ENCODE data around the gene ECE1.
"Not testable (repeated sequence)": the region's sequence is repeated elsewhere in the genome, so short reads cannot be mapped to it uniquely, and the experiment has no call there.

Gene ECE1

DNA sequence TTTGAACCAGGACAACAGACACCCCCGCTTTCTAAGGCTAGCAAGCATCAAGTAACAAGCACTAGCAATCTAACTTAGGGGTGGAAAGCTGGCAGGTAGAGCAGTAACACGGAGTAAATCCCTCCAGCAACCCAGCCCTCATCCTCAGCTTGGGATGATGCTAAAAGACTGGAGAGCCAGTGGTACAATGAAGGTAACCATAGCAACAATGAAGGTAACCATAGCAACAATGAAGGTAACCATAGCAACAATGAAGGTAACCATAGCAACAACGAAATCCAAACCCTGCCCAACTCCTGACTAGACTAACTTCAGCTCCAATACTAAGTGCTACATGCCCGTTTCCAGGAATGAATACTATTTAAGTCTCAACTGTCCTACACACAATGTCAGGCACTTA, 91.3 kb downstream of the ECE1 start:
- H3K36me3 ChIP-seq (ENCODE audit: low read length): no peaks in the 10 kb centered on the region
- H3F3A ChIP-seq (ENCODE audit: insufficient read depth): no peaks in the 10 kb centered on the region
- no peaks in the 10 kb centered on the region for H4K20me1 ChIP-seq (ENCODE audit: low read depth, low read length)
- no peaks in the 10 kb centered on the region for H3K9me2 ChIP-seq (replicated peaks; ENCODE audit: insufficient read depth, low read length)
- H3K9me3 ChIP-seq (ENCODE audit: insufficient read depth, low read length): no peaks in the 10 kb centered on the region
- no peaks in the 10 kb centered on the region for H3K27me3 ChIP-seq (ENCODE audit: low read length)
- H3K79me2 ChIP-seq (ENCODE audit: insufficient read depth, low read length): no peaks in the 10 kb centered on the region
- no peak overlapping the region for H3K4me2 ChIP-seq (ENCODE audit: low read depth, low read length, poor library complexity, severe bottlenecking)
- no peak overlapping the region for H3K27ac ChIP-seq (ENCODE audit: low read depth, low read length)
- TF ChIP-seq EZH2phosphoT487 (conservative IDR thresholded peaks at IDR 0.05; ENCODE audit: low read length): no peak
- no peak overlapping the region for H3K9ac ChIP-seq (ENCODE audit: low read length)
- no peak overlapping the region for H3K4me3 ChIP-seq (ENCODE audit: insufficient read depth, low read length, poor library complexity, severe bottlenecking)
- no peak overlapping the region for H2AFZ ChIP-seq (ENCODE audit: low read depth, low read length, severe bottlenecking)

DNA sequence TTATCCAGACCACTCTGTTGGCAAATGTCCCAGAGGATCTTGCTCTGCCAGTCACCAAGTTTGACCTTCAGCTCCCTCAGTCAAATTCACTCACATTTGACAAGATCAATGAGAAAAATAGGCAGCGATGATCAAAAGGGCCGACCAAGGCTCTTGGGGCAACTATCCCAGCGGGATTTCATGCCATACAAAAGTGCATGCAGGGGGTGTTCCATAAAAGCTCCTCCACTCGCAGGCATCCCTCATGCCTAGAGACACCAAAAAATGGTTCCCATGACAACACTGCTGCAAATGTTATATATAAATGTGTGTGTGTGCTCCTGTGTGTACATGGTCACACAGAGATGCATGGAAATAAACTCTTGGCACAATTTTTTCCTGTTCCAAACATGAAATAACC, 97.4 kb downstream of the ECE1 start:
- no peaks in the 10 kb centered on the region for H3F3A ChIP-seq (ENCODE audit: insufficient read depth)
- H3K27ac ChIP-seq (ENCODE audit: low read depth, low read length): no peak overlapping the region
- no peaks in the 10 kb centered on the region for H4K20me1 ChIP-seq (ENCODE audit: low read depth, low read length)
- H3K27me3 ChIP-seq (ENCODE audit: low read length): no peaks in the 10 kb centered on the region
- TF ChIP-seq, protein P1, sequence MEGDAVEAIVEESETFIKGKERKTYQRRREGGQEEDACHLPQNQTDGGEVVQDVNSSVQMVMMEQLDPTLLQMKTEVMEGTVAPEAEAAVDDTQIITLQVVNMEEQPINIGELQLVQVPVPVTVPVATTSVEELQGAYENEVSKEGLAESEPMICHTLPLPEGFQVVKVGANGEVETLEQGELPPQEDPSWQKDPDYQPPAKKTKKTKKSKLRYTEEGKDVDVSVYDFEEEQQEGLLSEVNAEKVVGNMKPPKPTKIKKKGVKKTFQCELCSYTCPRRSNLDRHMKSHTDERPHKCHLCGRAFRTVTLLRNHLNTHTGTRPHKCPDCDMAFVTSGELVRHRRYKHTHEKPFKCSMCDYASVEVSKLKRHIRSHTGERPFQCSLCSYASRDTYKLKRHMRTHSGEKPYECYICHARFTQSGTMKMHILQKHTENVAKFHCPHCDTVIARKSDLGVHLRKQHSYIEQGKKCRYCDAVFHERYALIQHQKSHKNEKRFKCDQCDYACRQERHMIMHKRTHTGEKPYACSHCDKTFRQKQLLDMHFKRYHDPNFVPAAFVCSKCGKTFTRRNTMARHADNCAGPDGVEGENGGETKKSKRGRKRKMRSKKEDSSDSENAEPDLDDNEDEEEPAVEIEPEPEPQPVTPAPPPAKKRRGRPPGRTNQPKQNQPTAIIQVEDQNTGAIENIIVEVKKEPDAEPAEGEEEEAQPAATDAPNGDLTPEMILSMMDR (IDR thresholded peaks at IDR 0.05; ENCODE audit: insufficient read depth, low read length, poor library complexity, severe bottlenecking): no peak
- TF ChIP-seq EZH2phosphoT487 (conservative IDR thresholded peaks at IDR 0.05; ENCODE audit: low read length): no peak
- H3K79me2 ChIP-seq (ENCODE audit: insufficient read depth, low read length): no peaks in the 10 kb centered on the region
- no peaks in the 10 kb centered on the region for H3K9me3 ChIP-seq (ENCODE audit: insufficient read depth, low read length)
- no peak overlapping the region for H3K4me3 ChIP-seq (ENCODE audit: insufficient read depth, low read length, poor library complexity, severe bottlenecking)
- H3K9me2 ChIP-seq (replicated peaks; ENCODE audit: insufficient read depth, low read length): no peaks in the 10 kb centered on the region
- H3K9ac ChIP-seq (ENCODE audit: low read length): no peak overlapping the region
- H3K4me2 ChIP-seq (ENCODE audit: low read depth, low read length, poor library complexity, severe bottlenecking): no peak overlapping the region
- H3K36me3 ChIP-seq (ENCODE audit: low read length): no peaks in the 10 kb centered on the region
- no peak overlapping the region for H2AFZ ChIP-seq (ENCODE audit: low read depth, low read length, severe bottlenecking)

DNA sequence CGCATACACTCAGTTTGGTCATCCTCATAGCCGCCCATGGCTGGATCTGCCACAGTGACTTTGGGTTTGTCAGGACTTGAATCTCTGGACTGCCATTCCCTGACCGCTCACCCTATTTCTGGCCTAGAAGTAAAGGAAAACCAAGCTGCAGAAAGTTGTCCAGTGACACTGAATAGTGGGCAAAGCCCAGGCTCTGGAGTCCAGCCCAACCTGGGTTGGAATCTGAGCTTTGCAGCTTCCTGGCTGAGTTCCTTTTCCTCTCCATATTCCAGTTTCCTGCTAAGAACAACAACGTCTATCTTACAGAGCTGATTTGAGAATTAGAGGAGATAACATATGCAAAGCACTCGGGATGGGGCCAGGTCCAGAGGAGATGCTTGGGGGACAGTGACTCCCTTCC, 98.0 kb downstream of the ECE1 start:
- H3K27me3 ChIP-seq (ENCODE audit: low read length): no peaks in the 10 kb centered on the region
- H3K36me3 ChIP-seq (ENCODE audit: low read length): no peaks in the 10 kb centered on the region
- no peak overlapping the region for H3K27ac ChIP-seq (ENCODE audit: low read depth, low read length)

DNA sequence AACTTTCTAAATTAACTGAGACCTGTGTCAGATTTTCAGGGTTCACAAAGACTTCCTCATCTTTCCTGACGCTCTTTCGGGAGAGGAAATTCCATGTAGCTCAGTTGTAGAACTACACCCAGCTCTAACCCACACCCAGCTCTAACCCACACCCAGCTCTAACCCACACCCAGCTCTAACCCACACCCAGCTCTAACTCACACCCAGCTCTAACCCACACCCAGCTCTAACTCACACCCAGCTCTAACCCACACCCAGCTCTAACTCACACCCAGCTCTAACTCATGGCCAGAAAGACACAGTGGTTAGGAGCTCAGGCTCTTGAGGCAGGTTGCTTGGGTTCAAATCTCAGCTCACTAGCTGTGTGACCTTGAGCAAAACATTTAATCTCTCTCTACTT, 99.5 kb downstream of the ECE1 start:
- not testable (repeated sequence) for H3K9me2 ChIP-seq (replicated peaks; ENCODE audit: insufficient read depth, low read length); H3F3A ChIP-seq (ENCODE audit: insufficient read depth); H3K36me3 ChIP-seq (ENCODE audit: low read length); H2AFZ ChIP-seq (ENCODE audit: low read depth, low read length, severe bottlenecking); H3K27ac ChIP-seq (ENCODE audit: low read depth, low read length); H3K79me2 ChIP-seq (ENCODE audit: insufficient read depth, low read length); H3K27me3 ChIP-seq (ENCODE audit: low read length); H3K9me3 ChIP-seq (ENCODE audit: insufficient read depth, low read length); H3K9ac ChIP-seq (ENCODE audit: low read length); H3K4me3 ChIP-seq (ENCODE audit: insufficient read depth, low read length, poor library complexity, severe bottlenecking); H3K4me2 ChIP-seq (ENCODE audit: low read depth, low read length, poor library complexity, severe bottlenecking); H4K20me1 ChIP-seq (ENCODE audit: low read depth, low read length)

More for the DNA sequence above, 98.0 kb downstream of the ECE1 start:
- Histone ChIP-seq H3K4me3 (ENCODE audit: insufficient read depth, low read length, poor library complexity, severe bottlenecking) (no peak overlapping the region), H3K9me3 (ENCODE audit: insufficient read depth, low read length) (no peaks in the 10 kb centered on the region), H3K4me2 (ENCODE audit: low read depth, low read length, poor library complexity, severe bottlenecking) (no peak overlapping the region), H2AFZ (ENCODE audit: low read depth, low read length, severe bottlenecking) (no peak overlapping the region), H3K79me2 (ENCODE audit: insufficient read depth, low read length) (no peaks in the 10 kb centered on the region), H3K9ac (ENCODE audit: low read length) (no peak overlapping the region), H3F3A (ENCODE audit: insufficient read depth) (no peaks in the 10 kb centered on the region), H3K9me2 (replicated peaks; ENCODE audit: insufficient read depth, low read length) (no peaks in the 10 kb centered on the region), H4K20me1 (ENCODE audit: low read depth, low read length) (no peaks in the 10 kb centered on the region)
- no peak for TF ChIP-seq EZH2phosphoT487 (conservative IDR thresholded peaks at IDR 0.05; ENCODE audit: low read length)
- TF ChIP-seq, protein P1 (IDR thresholded peaks at IDR 0.05; ENCODE audit: insufficient read depth, low read length, poor library complexity, severe bottlenecking): no peak

All from SU-DHL-6 (cell line).